PC-9 (cell line): ENCODE measurements around the gene DNAJC7. TPM values are rescaled to one million over a fixed set of nuclear protein-coding genes. Genes with fewer than 3 reads are reported as not detected.

Experiments used
- BruUV-seq: library from RNA; stranded (reverse); fragments of 400-500 nt; replicated peaks from 2 replicates; lab custom pipeline; 2021; lab: Mats Ljungman, UMichigan
- CTCF ChIA-PET: fragments of 300-600 bp; sonication (Branson Sonifier 250); formaldehyde crosslinking; loops from one replicate; lab custom pipeline; 2022; ENCODE audit warnings: antibody characterized with exemption; lab: Charles Lee
- POLR2A ChIA-PET: fragments of 300-600 bp; sonication (Branson Sonifier 250); formaldehyde crosslinking; loops from one replicate; lab custom pipeline; 2022; ENCODE audit warnings: antibody characterized with exemption; ENCODE audit not compliant: unreplicated experiment; lab: Charles Lee
- DNase-seq, 2 experiments: peaks; one replicate each; pipeline versions ENCODE4 v3.0.0 to v3.0.0-alpha.2; 2015 to 2022; ENCODE audit warnings: mixed read lengths in 1 of 2
- H2AFZ ChIP-seq: fragments of 200-600 bp; sonication (generic); 2 replicates; pipeline ENCODE4 v1.8.1; 2017; ENCODE audit warnings: antibody characterized with exemption
- H3F3A ChIP-seq: fragments of 200-600 bp; sonication (generic); 2 replicates; pipeline ENCODE4 v1.8.1; 2017; ENCODE audit warnings: antibody characterized with exemption, mild to moderate bottlenecking, low read depth; ENCODE audit not compliant: insufficient read depth
- H3K27ac ChIP-seq: fragments of 200-600 bp; sonication (generic); 2 replicates; pipeline ENCODE4 v1.6.1; 2016; ENCODE audit warnings: mixed run types
- H3K27me3 ChIP-seq: fragments of 200-600 bp; sonication (generic); 2 replicates; pipeline ENCODE4 v1.6.1; 2016; ENCODE audit warnings: low read depth, mixed run types; ENCODE audit not compliant: insufficient read depth
- H3K36me3 ChIP-seq: fragments of 200-600 bp; sonication (generic); 2 replicates; pipeline ENCODE4 v1.6.1; 2016; ENCODE audit warnings: low read depth, mixed run types
- H3K4me1 ChIP-seq: fragments of 200-600 bp; sonication (generic); replicated peaks from 2 replicates; pipeline ENCODE4 v1.6.1; 2016; ENCODE audit warnings: mixed run types; ENCODE audit not compliant: insufficient read depth
- H3K4me2 ChIP-seq: fragments of 200-600 bp; sonication (generic); 2 replicates; pipeline ENCODE4 v1.6.1; 2017; ENCODE audit warnings: mixed run types
- H3K4me3 ChIP-seq: fragments of 200-600 bp; sonication (generic); 2 replicates; pipeline ENCODE4 v1.6.1; 2016; ENCODE audit warnings: mixed run types
- H3K79me2 ChIP-seq: fragments of 200-600 bp; sonication (generic); 2 replicates; pipeline ENCODE4 v1.6.1; 2017; ENCODE audit warnings: low read depth, mixed run types
- H3K9me2 ChIP-seq: fragments of 200-600 bp; sonication (generic); 2 replicates; pipeline ENCODE4 v1.8.1; 2017; ENCODE audit warnings: mild to moderate bottlenecking; ENCODE audit not compliant: insufficient read depth
- H3K9me3 ChIP-seq: fragments of 200-600 bp; sonication (generic); 2 replicates; pipeline ENCODE4 v1.8.1; 2016; ENCODE audit warnings: low read depth; ENCODE audit not compliant: insufficient read depth
- H4K20me1 ChIP-seq: fragments of 200-600 bp; sonication (generic); 2 replicates; pipeline ENCODE4 v1.8.1; 2017; ENCODE audit not compliant: insufficient read depth
- CTCF ChIP-seq: fragments of 200-600 bp; sonication (generic); conservative IDR thresholded peaks from 2 replicates; pipeline ENCODE4 v1.6.1; 2017; ENCODE audit warnings: mixed run types, antibody characterized with exemption, mild to moderate bottlenecking, moderate library complexity
- EZH2 ChIP-seq: fragments of 200-600 bp; sonication (generic); IDR thresholded peaks from 2 replicates; pipeline ENCODE4 v1.8.0; 2017; ENCODE audit warnings: antibody characterized with exemption, low read depth
- intact Hi-C: fragments of 100-400 bp; cut with micrococcal nuclease; formaldehyde crosslinking; loops from one replicate; pipeline ENCODE4 v1.10.0; 2022; ENCODE audit not compliant: unreplicated experiment
- total RNA-seq: library from RNA; stranded (reverse); gene quantifications from 2 replicates; pipeline ENCODE4 v1.2.3, GENCODE V29; 2021

Gene DNAJC7
- total RNA-seq, 1 experiment from 2014 or later: 96.1 TPM

GRCh38 chr17:41965694-41966462 lies 51.4 kb downstream of the DNAJC7 start:
- TF ChIP-seq EZH2 (no peak), CTCF (no peak)
- DNase-seq: peak; percentile 91 to 95
- Histone ChIP-seq H3K9me3 (no peaks in the 10 kb centered on the region), H4K20me1 (no peaks in the 10 kb centered on the region), H2AFZ (peak overlapping the region; percentile 93), H3K36me3 (no peaks in the 10 kb centered on the region), H3K9me2 (no peaks in the 10 kb centered on the region), H3K27ac (peak overlapping the region; percentile 93), H3K4me2 (peak overlapping the region; percentile 99), H3K4me1 (peaks cover 11% of the 10 kb centered on the region), H3K27me3 (no peaks in the 10 kb centered on the region), H3K4me3 (peak overlapping the region; percentile 78), H3K79me2 (peaks cover 12% of the 10 kb centered on the region), H3F3A (peaks cover 28% of the 10 kb centered on the region)
- BruUV-seq: TSS peak; percentile 64
- intact Hi-C loops: loop anchor here (2.0 to 5.0 kb wide), 2 partner anchors 59 to 551 kb away; no protein-coding TSS in a partner anchor
- CTCF ChIA-PET: interaction anchor here (1.0 to 1.6 kb wide), 2 partner anchors 52 to 54 kb away, joined by 4 to 7 read pairs; partner anchors contain the start of genes DNAJC7 and NKIRAS2
- POLR2A ChIA-PET: interaction anchor here (0.6 to 1.0 kb wide), 5 partner anchors 44 to 1396 kb away, joined by 3 to 35 read pairs (median 4); partner anchors contain the start of genes DHX58 and DNAJC7

GRCh38 chr17:41962768-41963434 lies 54.3 kb downstream of the DNAJC7 start:
- Histone ChIP-seq H4K20me1 (no peaks in the 10 kb centered on the region), H3K9me3 (no peaks in the 10 kb centered on the region), H3K27me3 (no peaks in the 10 kb centered on the region), H3K4me2 (no peak overlapping the region), H2AFZ (no peak overlapping the region), H3F3A (peaks cover 18% of the 10 kb centered on the region), H3K36me3 (no peaks in the 10 kb centered on the region), H3K4me3 (no peak overlapping the region), H3K27ac (no peak overlapping the region), H3K4me1 (peaks cover 11% of the 10 kb centered on the region), H3K79me2 (peaks cover 9% of the 10 kb centered on the region), H3K9me2 (no peaks in the 10 kb centered on the region)
- ChIA-PET CTCF (interaction anchor here (0.6 to 1.1 kb wide), 5 partner anchors 43 to 238 kb away, joined by 3 to 5 read pairs (median 4); partner anchors contain the start of gene DHX58), POLR2A (no interaction called here)
- TF ChIP-seq EZH2 (no peak), CTCF (peak; percentile 96)
- no TSS peak for BruUV-seq
- peak; percentile 54 to 60 for DNase-seq
- intact Hi-C loops: loop anchor here (1.0 kb wide), 2 partner anchors 138 to 153 kb away; no protein-coding TSS in a partner anchor

- Histone ChIP-seq H3K9me3 (no peaks in the 10 kb centered on the region), H3K9me2 (no peaks in the 10 kb centered on the region), H3K36me3 (no peaks in the 10 kb centered on the region), H3K27me3 (no peaks in the 10 kb centered on the region), H2AFZ (no peak overlapping the region), H3K4me1 (peaks cover 7% of the 10 kb centered on the region), H4K20me1 (no peaks in the 10 kb centered on the region), H3F3A (peaks cover 16% of the 10 kb centered on the region), H3K27ac (no peak overlapping the region), H3K4me3 (no peak overlapping the region), H3K4me2 (no peak overlapping the region), H3K79me2 (peaks cover 1% of the 10 kb centered on the region)
- CTCF ChIA-PET: interaction anchor here (0.5 kb wide), 1 partner anchor 997 kb away, joined by 11 read pairs; no protein-coding TSS in a partner anchor
- intact Hi-C loops: no loop called here
- POLR2A ChIA-PET: no interaction called here
- TF ChIP-seq EZH2 (no peak), CTCF (no peak)
- no peak for DNase-seq
- BruUV-seq: no TSS peak
Measured at GRCh38 chr17:41962111-41962510, 55.1 kb downstream of the DNAJC7 start.
